Measurements from ENCODE around the gene CALU.

The CALU gene

DNA sequence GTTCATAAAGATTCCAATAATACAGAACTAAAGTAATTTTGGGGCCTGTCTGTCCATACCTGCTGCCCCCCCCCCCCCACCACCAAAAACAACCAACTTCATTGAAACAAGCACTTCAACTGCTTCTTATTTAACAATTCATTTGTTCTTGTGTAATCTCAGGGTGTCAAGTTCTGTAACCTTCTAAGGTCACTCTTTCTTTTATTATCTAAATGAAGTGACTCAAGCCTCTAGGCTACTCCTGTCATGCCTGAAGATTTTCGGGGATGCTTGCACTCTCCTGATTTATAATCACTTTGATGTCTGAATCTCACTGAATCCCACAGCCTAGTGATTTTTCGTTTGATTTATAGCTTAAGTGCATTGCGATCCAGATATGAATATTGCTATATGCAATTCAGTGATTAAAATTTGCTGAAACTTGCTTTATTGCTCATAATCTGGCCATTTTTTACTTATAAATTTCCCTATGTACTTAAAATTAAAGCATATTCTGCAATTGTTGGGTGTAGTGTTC is 39.9 kb upstream of the CALU start:
- no peak overlapping the region for H3K27ac ChIP-seq
- TF ChIP-seq CTCF (conservative IDR thresholded peaks at IDR 0.05): no peak
- no peak for TF ChIP-seq ZFX (IDR thresholded peaks at IDR 0.05)

DNA sequence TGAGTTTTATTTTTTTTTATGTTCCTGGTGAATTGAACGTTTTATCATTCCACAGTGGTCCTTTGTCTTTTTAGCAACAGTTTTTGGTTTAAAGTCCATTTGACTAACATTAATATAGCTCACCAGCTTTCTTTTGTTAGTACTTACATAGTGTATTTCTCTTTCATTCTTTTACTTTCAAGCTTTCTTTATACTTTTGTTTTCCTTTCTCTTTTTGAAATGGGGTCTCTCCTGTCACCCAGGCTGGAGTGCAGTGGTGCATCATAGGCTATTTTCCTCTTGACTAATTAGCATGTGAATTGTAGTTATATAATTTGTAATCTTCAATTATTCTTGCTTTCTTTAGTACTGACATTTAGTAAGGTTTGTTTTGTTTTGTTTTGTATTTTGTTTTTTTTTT is 39.3 kb upstream of the CALU start:
- H3K27ac ChIP-seq: no peak overlapping the region
- TF ChIP-seq ZFX (IDR thresholded peaks at IDR 0.05) (no peak), CTCF (conservative IDR thresholded peaks at IDR 0.05) (no peak)

DNA sequence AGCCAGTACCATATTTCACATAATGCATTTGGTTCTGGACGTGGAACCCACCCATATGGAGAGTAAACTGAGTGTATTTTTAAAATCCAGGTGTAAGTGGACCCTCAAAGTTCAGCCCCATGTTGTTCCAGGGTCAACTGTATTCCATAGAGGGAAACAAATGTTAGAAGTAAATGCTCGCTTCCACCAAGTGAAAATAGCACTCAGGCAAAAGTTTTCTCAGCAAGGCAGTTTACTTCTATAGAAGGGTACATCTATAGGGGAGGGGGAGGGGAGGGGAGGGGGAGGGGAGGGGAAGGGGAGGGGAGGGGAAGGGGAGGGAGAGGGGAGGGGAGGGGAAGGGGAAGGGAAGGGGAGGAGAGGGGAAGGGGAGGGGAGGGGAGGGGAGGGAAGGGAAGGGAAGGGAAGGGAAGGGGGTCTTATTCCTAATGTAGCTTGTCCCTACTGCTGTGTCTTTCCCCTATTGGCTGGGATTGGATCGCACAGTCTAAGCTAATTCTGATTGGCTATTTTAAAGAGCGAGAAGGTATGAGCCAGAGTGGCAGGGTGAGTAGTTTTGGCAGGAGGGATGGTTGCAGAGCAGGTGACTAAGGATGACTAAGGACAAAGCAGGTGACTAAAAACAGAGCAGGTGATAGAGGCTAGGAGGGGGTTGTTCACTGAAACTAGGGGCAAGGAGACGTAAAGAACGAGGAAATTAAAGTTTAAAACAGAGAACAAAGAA is 37.9 kb upstream of the CALU start:
- TF ChIP-seq CTCF (conservative IDR thresholded peaks at IDR 0.05): no peak
- TF ChIP-seq ZFX (IDR thresholded peaks at IDR 0.05): no peak
- no peak overlapping the region for H3K27ac ChIP-seq

DNA sequence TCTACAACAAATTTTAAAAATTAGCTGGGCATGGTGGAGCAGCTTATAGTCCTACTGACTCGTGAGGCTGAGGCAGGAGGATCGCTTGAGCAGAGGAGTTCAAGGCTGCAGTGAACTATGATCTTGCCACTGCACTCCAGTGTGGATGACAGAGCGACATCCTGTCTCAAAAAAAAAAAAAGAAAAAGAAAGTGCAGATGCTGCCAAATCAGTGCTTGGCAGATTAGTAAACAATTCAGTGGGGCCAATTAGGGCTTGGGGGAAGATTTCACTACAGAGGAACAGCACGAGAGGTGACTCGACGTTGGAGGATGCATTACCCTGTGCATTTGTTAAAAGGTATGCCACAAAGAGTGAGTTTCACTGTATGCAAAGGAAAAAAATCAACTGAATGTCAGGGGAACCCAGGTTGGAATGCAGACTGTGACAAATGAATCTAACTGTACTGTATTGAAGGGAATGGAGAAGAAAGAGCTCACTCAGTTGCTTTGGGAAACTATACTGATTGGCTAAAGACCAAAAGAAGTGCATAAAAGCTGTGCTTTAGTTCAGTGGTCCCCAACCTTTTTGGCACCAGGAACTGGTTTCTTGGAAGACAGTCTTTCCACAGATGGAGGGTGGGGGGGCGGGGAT is 35.4 kb upstream of the CALU start:
- no peak overlapping the region for H3K27ac ChIP-seq
- TF ChIP-seq CTCF (conservative IDR thresholded peaks at IDR 0.05): no peak
- TF ChIP-seq ZFX (IDR thresholded peaks at IDR 0.05): no peak

DNA sequence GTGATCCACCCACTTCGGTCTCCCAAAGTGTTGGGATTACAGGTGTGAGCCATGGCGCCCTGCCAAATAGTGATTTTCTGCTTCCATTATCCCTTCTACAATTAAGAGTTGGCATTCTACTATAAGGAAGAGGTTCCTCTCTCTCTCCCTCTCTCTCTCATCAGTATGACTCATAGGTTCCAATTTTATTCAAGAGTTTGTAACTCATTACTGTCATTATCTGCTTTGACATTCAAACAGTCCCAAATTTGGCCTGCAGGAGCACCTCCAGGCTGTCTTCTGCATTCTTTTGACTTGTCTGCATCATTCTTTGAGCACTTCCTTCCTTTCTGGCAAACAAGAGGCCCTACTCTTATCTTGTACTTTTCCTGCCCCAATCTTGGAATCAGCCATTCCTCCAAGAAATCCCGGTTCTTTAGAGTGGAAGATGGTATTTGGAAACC is 33.2 kb upstream of the CALU start:
- no peak for TF ChIP-seq ZFX (IDR thresholded peaks at IDR 0.05)
- TF ChIP-seq CTCF (conservative IDR thresholded peaks at IDR 0.05): no peak
- H3K27ac ChIP-seq: no peak overlapping the region

- TF ChIP-seq CTCF (conservative IDR thresholded peaks at IDR 0.05) (no peak), ZFX (IDR thresholded peaks at IDR 0.05) (no peak)
- H3K27ac ChIP-seq: no peak overlapping the region
These were observed 31.4 kb upstream of the CALU start for GRCh38 chr7:128707752-128708151.

GRCh38 chr7:128708235-128708634 is 30.9 kb upstream of the CALU start:
- no peak for TF ChIP-seq CTCF (conservative IDR thresholded peaks at IDR 0.05)
- TF ChIP-seq ZFX (IDR thresholded peaks at IDR 0.05): no peak
- H3K27ac ChIP-seq: no peak overlapping the region
